Measurements from ENCODE around the gene GPD2. TPM values are rescaled to one million over a fixed set of nuclear protein-coding genes. Genes with fewer than 3 reads are reported as not detected.

Gene GPD2
- total RNA-seq, 1 donor from 2014 or later, result 49.5 TPM

DNA sequence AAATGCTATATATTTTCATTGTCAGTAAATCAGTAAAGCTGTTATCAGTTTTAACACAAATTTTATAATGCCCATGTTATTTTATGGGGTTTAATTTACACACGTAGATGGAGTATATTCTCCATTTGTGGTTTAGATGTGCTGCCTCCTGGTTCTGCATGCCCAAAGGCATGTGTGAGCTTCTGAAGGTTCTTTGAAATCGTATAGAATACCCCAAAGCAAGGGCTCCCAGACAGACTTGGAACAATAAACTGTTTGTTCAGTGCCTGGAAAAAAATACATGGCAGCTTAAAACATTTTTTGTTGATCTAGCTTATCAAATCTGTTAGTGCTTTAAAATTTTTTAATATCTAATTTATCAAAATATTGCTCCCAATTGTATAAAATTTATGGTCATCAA lies 150.4 kb downstream of the GPD2 start:
- H3K36me3 Mint-ChIP-seq (ENCODE audit: insufficient read depth), result no peaks in the 10 kb centered on the region
- no peak for DNase-seq (ENCODE audit: low spot score, unreplicated experiment)
- no peaks in the 10 kb centered on the region for H3K27me3 Mint-ChIP-seq
- H3K27ac Mint-ChIP-seq, result no peak overlapping the region
- no peaks in the 10 kb centered on the region for H3K9me3 Mint-ChIP-seq (ENCODE audit: low read depth)
- TF ChIP-seq, protein P1, sequence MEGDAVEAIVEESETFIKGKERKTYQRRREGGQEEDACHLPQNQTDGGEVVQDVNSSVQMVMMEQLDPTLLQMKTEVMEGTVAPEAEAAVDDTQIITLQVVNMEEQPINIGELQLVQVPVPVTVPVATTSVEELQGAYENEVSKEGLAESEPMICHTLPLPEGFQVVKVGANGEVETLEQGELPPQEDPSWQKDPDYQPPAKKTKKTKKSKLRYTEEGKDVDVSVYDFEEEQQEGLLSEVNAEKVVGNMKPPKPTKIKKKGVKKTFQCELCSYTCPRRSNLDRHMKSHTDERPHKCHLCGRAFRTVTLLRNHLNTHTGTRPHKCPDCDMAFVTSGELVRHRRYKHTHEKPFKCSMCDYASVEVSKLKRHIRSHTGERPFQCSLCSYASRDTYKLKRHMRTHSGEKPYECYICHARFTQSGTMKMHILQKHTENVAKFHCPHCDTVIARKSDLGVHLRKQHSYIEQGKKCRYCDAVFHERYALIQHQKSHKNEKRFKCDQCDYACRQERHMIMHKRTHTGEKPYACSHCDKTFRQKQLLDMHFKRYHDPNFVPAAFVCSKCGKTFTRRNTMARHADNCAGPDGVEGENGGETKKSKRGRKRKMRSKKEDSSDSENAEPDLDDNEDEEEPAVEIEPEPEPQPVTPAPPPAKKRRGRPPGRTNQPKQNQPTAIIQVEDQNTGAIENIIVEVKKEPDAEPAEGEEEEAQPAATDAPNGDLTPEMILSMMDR (IDR thresholded peaks at IDR 0.05; ENCODE audit: unreplicated experiment), result no peak
- no peak overlapping the region for H3K4me3 Mint-ChIP-seq (ENCODE audit: low read depth)
- peaks cover 27% of the 10 kb centered on the region for H3K4me1 Mint-ChIP-seq (ENCODE audit: low read depth)

DNA sequence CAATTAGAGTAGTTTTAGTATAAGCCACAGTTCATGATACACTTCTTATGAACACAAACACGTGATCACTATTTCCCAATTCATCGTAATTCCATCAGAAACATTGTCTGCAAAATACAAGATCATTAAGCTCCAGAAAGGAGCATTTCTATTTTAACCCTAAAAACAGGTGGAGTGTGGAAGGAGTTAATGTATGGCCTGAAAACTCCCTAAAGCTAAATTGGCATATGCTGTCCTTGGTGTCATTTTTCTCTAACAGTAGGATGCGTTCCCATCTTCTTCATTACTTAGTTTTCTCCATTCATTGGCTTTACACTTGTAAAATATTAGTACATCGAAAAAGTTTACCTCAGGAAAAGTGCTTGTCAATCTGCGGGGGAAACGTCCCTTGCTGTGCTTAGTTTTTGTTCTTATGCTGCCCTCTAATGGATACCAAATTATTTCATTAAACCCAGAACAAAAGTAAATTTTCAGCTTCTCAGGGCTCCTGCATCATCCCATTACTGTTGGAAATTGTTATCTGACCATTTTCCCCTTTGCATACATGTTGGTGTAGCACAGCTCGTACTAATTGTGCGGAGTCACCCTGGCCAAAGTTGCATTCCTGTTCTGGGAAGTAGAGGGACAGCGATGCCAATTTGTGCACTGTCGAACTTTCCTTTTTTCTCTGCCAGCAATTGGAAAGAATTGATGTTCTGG lies 153.4 kb downstream of the GPD2 start:
- Mint-ChIP-seq H3K36me3 (ENCODE audit: insufficient read depth) (no peaks in the 10 kb centered on the region), H3K4me3 (ENCODE audit: low read depth) (no peak overlapping the region), H3K27me3 (no peaks in the 10 kb centered on the region), H3K4me1 (ENCODE audit: low read depth) (peaks cover 38% of the 10 kb centered on the region), H3K27ac (no peak overlapping the region), H3K9me3 (ENCODE audit: low read depth) (no peaks in the 10 kb centered on the region)
- TF ChIP-seq, protein P1 (IDR thresholded peaks at IDR 0.05; ENCODE audit: unreplicated experiment), result peak; percentile 62
- no peak for DNase-seq (ENCODE audit: low spot score, unreplicated experiment)

DNA sequence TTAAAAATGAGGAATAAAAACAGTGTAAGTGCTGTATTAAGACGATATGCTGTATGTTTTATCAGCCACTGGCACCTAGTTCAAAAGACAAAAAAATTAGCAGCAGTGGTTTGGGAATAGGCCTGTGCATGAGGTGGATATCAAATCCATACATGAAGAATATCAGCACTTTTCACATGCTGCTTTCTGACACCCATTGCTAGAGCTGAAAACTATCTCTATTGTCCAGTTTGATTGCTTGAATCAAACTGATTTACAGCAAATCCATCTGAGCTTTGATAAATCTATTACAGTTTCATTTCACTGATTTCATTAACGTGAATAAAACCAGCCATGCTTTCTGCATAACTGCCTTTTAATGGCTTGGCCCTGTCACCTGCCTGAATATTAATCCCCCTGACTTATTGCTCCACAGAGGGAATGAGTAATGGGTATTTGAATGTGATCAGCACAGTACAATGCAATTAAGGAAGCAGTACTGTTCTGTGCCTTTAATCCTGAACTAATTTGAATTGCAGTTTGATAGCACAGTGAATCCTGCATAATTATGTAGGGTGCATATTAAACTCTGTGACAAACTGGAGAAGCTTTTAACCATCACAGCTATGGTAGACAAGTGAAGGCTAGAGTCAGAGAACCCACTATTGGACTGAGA lies 154.0 kb downstream of the GPD2 start:
- H3K4me1 Mint-ChIP-seq (ENCODE audit: low read depth), result peaks cover 33% of the 10 kb centered on the region

DNA sequence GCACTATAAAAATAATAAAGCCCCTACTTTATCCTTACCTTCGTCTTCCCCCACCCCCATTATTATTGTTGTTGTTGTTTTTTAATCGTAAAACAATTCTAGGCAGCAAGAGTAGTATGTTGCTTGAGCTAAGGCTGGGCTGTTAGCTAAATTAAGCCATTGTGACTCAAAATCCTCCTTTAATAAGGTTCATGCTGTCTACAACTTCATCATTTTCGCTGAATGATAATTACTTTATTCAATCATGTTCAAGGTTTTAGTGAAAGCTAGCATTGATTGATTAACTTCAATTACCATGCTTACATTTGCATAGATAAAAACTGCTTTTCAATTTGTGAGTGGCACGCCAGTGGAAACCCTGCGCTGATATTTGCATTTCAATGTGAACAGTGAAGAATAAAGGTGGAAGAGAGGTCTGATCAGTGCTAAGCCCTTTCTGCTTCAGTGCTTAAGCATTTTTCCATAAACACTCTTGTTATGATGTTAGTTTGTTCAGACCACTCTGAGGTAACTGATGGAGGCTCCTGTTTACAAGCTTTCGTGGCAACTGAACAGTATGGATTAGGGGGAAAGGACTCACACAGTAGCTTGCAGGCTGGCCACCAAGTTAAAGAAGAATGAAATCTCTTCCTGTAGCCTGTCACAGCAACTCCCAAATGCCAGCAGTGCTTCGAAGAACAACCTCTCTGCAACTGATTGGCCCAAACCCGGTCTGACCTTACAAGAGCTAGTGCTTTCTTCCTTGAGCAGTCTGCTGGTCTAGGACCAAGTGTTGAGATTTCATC lies 156.8 kb downstream of the GPD2 start:
- TF ChIP-seq, protein P1 (IDR thresholded peaks at IDR 0.05; ENCODE audit: unreplicated experiment), result no peak
- peak overlapping the region; percentile 18 for H3K4me3 Mint-ChIP-seq (ENCODE audit: low read depth)
- no peaks in the 10 kb centered on the region for H3K9me3 Mint-ChIP-seq (ENCODE audit: low read depth)
- DNase-seq (ENCODE audit: low spot score, unreplicated experiment), result no peak
- peaks cover 21% of the 10 kb centered on the region for H3K4me1 Mint-ChIP-seq (ENCODE audit: low read depth)
- H3K36me3 Mint-ChIP-seq (ENCODE audit: insufficient read depth), result no peaks in the 10 kb centered on the region
- peak overlapping the region; percentile 30 for H3K27ac Mint-ChIP-seq
- no peaks in the 10 kb centered on the region for H3K27me3 Mint-ChIP-seq

More for the DNA sequence above, 154.0 kb downstream of the GPD2 start:
- Mint-ChIP-seq H3K4me3 (ENCODE audit: low read depth) (no peak overlapping the region), H3K27ac (no peak overlapping the region), H3K36me3 (ENCODE audit: insufficient read depth) (no peaks in the 10 kb centered on the region), H3K27me3 (no peaks in the 10 kb centered on the region), H3K9me3 (ENCODE audit: low read depth) (no peaks in the 10 kb centered on the region)
- no peak for DNase-seq (ENCODE audit: low spot score, unreplicated experiment)
- TF ChIP-seq, protein P1 (IDR thresholded peaks at IDR 0.05; ENCODE audit: unreplicated experiment), result no peak

DNA sequence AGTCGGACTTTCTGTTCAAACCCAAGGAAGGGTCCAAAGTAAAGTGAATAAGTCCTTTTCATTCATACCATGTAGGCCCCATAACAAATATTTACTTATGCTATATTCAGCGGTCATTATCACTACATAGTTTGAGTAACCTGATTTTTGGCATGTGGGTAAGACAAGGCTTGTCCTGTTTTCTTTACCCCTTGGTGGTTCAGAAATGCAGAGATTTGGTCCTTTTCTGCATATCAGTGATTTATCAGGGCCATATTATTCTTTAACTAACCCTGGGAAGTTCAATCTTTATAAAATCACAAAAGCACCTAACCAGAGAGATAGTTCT lies 157.4 kb downstream of the GPD2 start:
- TF ChIP-seq, protein P1 (IDR thresholded peaks at IDR 0.05; ENCODE audit: unreplicated experiment), result no peak
- Mint-ChIP-seq H3K4me1 (ENCODE audit: low read depth) (peaks cover 19% of the 10 kb centered on the region), H3K36me3 (ENCODE audit: insufficient read depth) (no peaks in the 10 kb centered on the region), H3K27ac (peak overlapping the region; percentile 30), H3K9me3 (ENCODE audit: low read depth) (no peaks in the 10 kb centered on the region), H3K4me3 (ENCODE audit: low read depth) (peak overlapping the region; percentile 18), H3K27me3 (no peaks in the 10 kb centered on the region)
- DNase-seq (ENCODE audit: low spot score, unreplicated experiment), result no peak

Measured in progenitor cell of endocrine pancreas (in vitro differentiated cells).